IMR-90 (cell line): ENCODE measurements around the gene FMNL1. TPM values are rescaled to one million over a fixed set of nuclear protein-coding genes. Genes with fewer than 3 reads are reported as not detected.

Source experiments
- ATAC-seq: fragments of 200-7000 bp; cut with Tn5 transposase; 2 replicates; pipeline ENCODE4 v1.9.1; 2020; ENCODE audit warnings: low read depth, mild to moderate bottlenecking, moderate library complexity
- BruUV-seq: library from RNA; stranded (reverse); fragments of 400-500 nt; replicated peaks from 2 replicates; lab custom pipeline; 2021; lab: Mats Ljungman, UMichigan
- CTCF ChIA-PET: fragments of 300-600 bp; formaldehyde crosslinking; extraction: SDS; loops from one replicate; lab custom pipeline; 2021; ENCODE audit warnings: antibody characterized with exemption; lab: Yijun Ruan, JAX
- POLR2A ChIA-PET: fragments of 300-600 bp; sonication (Branson Sonifier 250); formaldehyde crosslinking; loops from one replicate; lab custom pipeline; 2022; ENCODE audit warnings: antibody characterized with exemption; ENCODE audit not compliant: unreplicated experiment; lab: Charles Lee
- DNase-seq: peaks from one replicate; pipeline ENCODE4 v3.0.0; 2013
- H2AFZ ChIP-seq: replicated peaks from 2 replicates; pipeline ENCODE3; 2013; ENCODE audit warnings: low read length, mild to moderate bottlenecking; ENCODE audit not compliant: poor library complexity
- H2AK5ac ChIP-seq: 2 replicates; pipeline ENCODE4 v1.6.1; 2013; ENCODE audit warnings: low read depth, low read length, inconsistent platforms
- H2AK9ac ChIP-seq: replicated peaks from 2 replicates; pipeline ENCODE3; 2013; ENCODE audit warnings: mild to moderate bottlenecking, low read depth, low read length, moderate library complexity; ENCODE audit not compliant: poor library complexity
- H2BK120ac ChIP-seq: 2 replicates; pipeline ENCODE4 v1.6.1; 2013; ENCODE audit warnings: low read depth, low read length, inconsistent platforms
- H2BK15ac ChIP-seq: 3 replicates; pipeline ENCODE4 v1.6.1; 2013; ENCODE audit warnings: low read depth, low read length, inconsistent platforms
- H2BK20ac ChIP-seq: 2 replicates; pipeline ENCODE4 v1.6.1; 2013; ENCODE audit warnings: low read depth, mild to moderate bottlenecking, inconsistent platforms, low read length, moderate library complexity
- H2BK5ac ChIP-seq: 2 replicates; pipeline ENCODE4 v1.6.1; 2013; ENCODE audit warnings: mild to moderate bottlenecking, low read depth, low read length, inconsistent platforms; ENCODE audit not compliant: poor library complexity, severe bottlenecking
- H3K14ac ChIP-seq: replicated peaks from 2 replicates; pipeline ENCODE4 v1.6.1; 2013; ENCODE audit warnings: low read depth, low read length, inconsistent platforms
- H3K18ac ChIP-seq: 2 replicates; pipeline ENCODE4 v1.6.1; 2013; ENCODE audit warnings: low read depth, low read length, control low read depth
- H3K23ac ChIP-seq: 2 replicates; pipeline ENCODE4 v1.6.1; 2013; ENCODE audit warnings: low read depth, low read length, inconsistent platforms
- H3K27ac ChIP-seq: 2 replicates; pipeline ENCODE4 v1.5.1; 2013; ENCODE audit warnings: mild to moderate bottlenecking, control low read depth, low read length; ENCODE audit not compliant: insufficient read depth
- H3K27me3 ChIP-seq: 2 replicates; pipeline ENCODE4 v1.6.1; 2013; ENCODE audit warnings: low read length; ENCODE audit not compliant: control insufficient read depth, insufficient read depth
- H3K36me3 ChIP-seq: 2 replicates; pipeline ENCODE4 v1.6.1; 2013; ENCODE audit warnings: low read length, mixed read lengths; ENCODE audit not compliant: control insufficient read depth, insufficient read depth
- H3K4ac ChIP-seq: 2 replicates; pipeline ENCODE4 v1.6.1; 2013; ENCODE audit warnings: low read depth, low read length, inconsistent platforms
- H3K4me1 ChIP-seq: 2 replicates; pipeline ENCODE4 v1.6.1; 2013; ENCODE audit warnings: low read length, mixed read lengths; ENCODE audit not compliant: control insufficient read depth, insufficient read depth
- H3K4me2 ChIP-seq: 2 replicates; pipeline ENCODE4 v1.6.1; 2013; ENCODE audit warnings: low read depth, mild to moderate bottlenecking, control low read depth, low read length, moderate library complexity
- H3K4me3 ChIP-seq: 2 replicates; pipeline ENCODE4 v1.5.1; 2013; ENCODE audit warnings: low read depth, mild to moderate bottlenecking, control low read depth, low read length, moderate library complexity; ENCODE audit not compliant: insufficient read depth
- H3K56ac ChIP-seq: 2 replicates; pipeline ENCODE4 v1.6.1; 2013; ENCODE audit warnings: low read length, inconsistent platforms; ENCODE audit not compliant: insufficient read depth; ENCODE audit errors: extremely low read depth
- H3K79me1 ChIP-seq, 2 experiments: 2 replicates each; pipeline ENCODE4 v1.6.1; 2013; ENCODE audit warnings: low read length in 2 of 2, inconsistent platforms in 1 of 2, low read depth in 1 of 2
- H3K9ac ChIP-seq: 2 replicates; pipeline ENCODE4 v1.6.1; 2013; ENCODE audit warnings: low read depth, low read length, control low read depth
- H3K9me1 ChIP-seq: 2 replicates; pipeline ENCODE4 v1.6.1; 2013; ENCODE audit warnings: low read length, inconsistent platforms; ENCODE audit not compliant: insufficient read depth
- H3K9me3 ChIP-seq: 2 replicates; pipeline ENCODE4 v1.6.1; 2013; ENCODE audit warnings: low read length; ENCODE audit not compliant: control insufficient read depth, insufficient read depth
- H4K20me1 ChIP-seq: 2 replicates; pipeline ENCODE4 v1.6.1; 2013; ENCODE audit warnings: low read length, inconsistent platforms; ENCODE audit not compliant: insufficient read depth
- H4K5ac ChIP-seq: 2 replicates; pipeline ENCODE4 v1.6.1; 2013; ENCODE audit warnings: mild to moderate bottlenecking, low read depth, low read length, control low read depth
- H4K8ac ChIP-seq, 2 experiments: 2 replicates each; pipeline ENCODE4 v1.6.1; 2013; ENCODE audit warnings: low read depth in 2 of 2, low read length in 2 of 2, control low read depth in 1 of 2, inconsistent platforms in 1 of 2
- H4K91ac ChIP-seq: 2 replicates; pipeline ENCODE4 v1.6.1; 2013; ENCODE audit warnings: low read depth, low read length, inconsistent platforms; ENCODE audit not compliant: insufficient read depth
- CHD1 ChIP-seq: IDR thresholded peaks from 2 replicates; pipeline ENCODE4 v1.6.1; 2012; ENCODE audit warnings: low read depth, low read length, improper control_type of control experiment
- FOS ChIP-seq: fragments of 150-350 bp; IDR thresholded peaks from 2 replicates; pipeline ENCODE4 v1.6.1; 2016; ENCODE audit warnings: low read depth, low read length
- NFE2L2 ChIP-seq: fragments of 150-350 bp; IDR thresholded peaks from 2 replicates; pipeline ENCODE4 v1.6.1; 2016; ENCODE audit warnings: low read depth, mild to moderate bottlenecking, low read length
- RCOR1 ChIP-seq: IDR thresholded peaks from 2 replicates; pipeline ENCODE4 v1.6.1; 2012; ENCODE audit warnings: mild to moderate bottlenecking, low read length, improper control_type of control experiment; ENCODE audit not compliant: insufficient replicate concordance
- RFX5 ChIP-seq: IDR thresholded peaks from 2 replicates; pipeline ENCODE4 v1.8.0; 2012; ENCODE audit warnings: low read depth, mild to moderate bottlenecking, low read length, moderate library complexity
- WGBS, 2 experiments: methylation state at CpG; one replicate each; pipeline versions ENCODE4 v1.1.5 to v1.1.7; 2013; ENCODE audit warnings: missing lambda C conversion rate in 2 of 2; ENCODE audit not compliant: insufficient read length in 1 of 2; ENCODE audit errors: extremely low coverage in 2 of 2; 5-methylcytosine and 5-hydroxymethylcytosine counted together
- dilution Hi-C: fragments of 300-500 bp; cut with HindIII; formaldehyde crosslinking; loops from one replicate; pipeline ENCODE4 v1.14.3; 2018; ENCODE audit warnings: low sequenced_read_pairs; ENCODE audit not compliant: unreplicated experiment
- in situ Hi-C: fragments of 300-500 bp; cut with MboI; formaldehyde crosslinking; loops from 3 replicates; pipeline ENCODE4 v1.14.3; 2019; ENCODE audit warnings: low sequenced_read_pairs, inconsistent platforms, mixed read lengths
- intact Hi-C: fragments of 100-400 bp; cut with micrococcal nuclease; formaldehyde crosslinking; loops from 2 replicates; pipeline ENCODE4 v1.10.0; 2022
- polyA plus RNA-seq, 3 experiments: library from polyadenylated mRNA; depleted of rRNA; stranded (reverse); fragments of >200 nt; gene quantifications; 2 replicates each; pipeline ENCODE4 v1.2.3, GENCODE V29; 2012; ENCODE audit warnings: low replicate concordance in 1 of 3
- total RNA-seq: library from RNA; depleted of rRNA; stranded (reverse); fragments of >200 nt; gene quantifications from 2 replicates; pipeline ENCODE4 v1.2.3, GENCODE V29; 2012
- TF ChIP-seq, protein P1 (sequence below): fragments of 150-350 bp; IDR thresholded peaks from 2 replicates; pipeline ENCODE4 v1.6.1; 2017; ENCODE audit warnings: mild to moderate bottlenecking, antibody characterized with exemption, low read length, low read depth

Gene FMNL1
- total and polyA plus RNA-seq, 2 of the 4 experiments (the other 2 are of a cell fraction), result 0.36 to 2.3 TPM

DNA sequence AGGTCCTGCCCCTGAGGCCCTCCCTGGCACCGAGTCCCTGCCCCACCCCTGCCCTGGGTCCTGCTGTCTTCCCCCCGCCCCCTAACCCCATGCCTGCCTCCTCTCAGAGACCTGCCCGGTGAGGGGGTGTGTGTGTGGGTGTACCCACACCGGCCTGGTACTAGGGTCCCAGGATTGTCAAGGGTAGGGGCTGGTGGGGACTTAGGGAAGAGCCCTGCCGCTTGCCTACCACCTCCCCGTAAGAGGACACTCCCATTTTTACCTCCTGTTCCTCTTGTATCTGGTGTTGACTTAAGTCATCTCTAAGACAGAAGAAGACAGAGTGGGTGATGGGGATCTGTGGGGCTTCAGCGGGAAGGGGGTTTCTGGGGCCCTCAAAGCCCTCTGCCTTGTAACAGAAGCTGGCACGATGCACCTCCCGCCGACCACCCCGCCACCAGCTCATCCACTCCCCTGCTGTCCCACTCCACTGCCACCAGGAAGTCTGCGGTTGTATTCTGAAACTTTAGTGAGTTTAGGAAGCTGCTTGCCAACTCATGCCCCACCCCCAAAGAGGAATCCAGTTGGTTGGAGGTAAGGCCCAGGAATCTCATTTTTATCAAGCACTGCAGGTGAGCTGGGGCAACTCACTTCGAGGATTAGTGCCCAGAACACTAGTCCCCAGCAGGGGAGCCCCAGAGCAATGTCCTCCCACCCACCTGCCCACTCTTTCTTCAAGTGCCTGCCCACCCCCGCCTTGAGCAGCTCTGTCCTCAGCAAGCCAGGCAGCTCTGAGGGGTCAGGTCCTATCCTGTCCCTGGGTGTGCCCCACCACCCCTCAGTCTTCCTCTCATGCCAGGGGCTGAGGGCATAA, 34.7 kb downstream of the FMNL1 start:
- no peaks in the 10 kb centered on the region for H3K36me3 ChIP-seq
- TF ChIP-seq RCOR1, result no peak
- no peak for TF ChIP-seq CHD1
- TF ChIP-seq FOS, result no peak
- TF ChIP-seq RFX5, result no peak
- TF ChIP-seq NFE2L2, result no peak
- TF ChIP-seq, protein P1, sequence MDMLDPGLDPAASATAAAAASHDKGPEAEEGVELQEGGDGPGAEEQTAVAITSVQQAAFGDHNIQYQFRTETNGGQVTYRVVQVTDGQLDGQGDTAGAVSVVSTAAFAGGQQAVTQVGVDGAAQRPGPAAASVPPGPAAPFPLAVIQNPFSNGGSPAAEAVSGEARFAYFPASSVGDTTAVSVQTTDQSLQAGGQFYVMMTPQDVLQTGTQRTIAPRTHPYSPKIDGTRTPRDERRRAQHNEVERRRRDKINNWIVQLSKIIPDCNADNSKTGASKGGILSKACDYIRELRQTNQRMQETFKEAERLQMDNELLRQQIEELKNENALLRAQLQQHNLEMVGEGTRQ, result no peak
- no peaks in the 10 kb centered on the region for H3K79me1 ChIP-seq
- H3K56ac ChIP-seq, result no peak overlapping the region
- CTCF ChIA-PET, result no interaction called here
- H3K27ac ChIP-seq, result no peak overlapping the region
- no peak overlapping the region for H3K4me3 ChIP-seq
- no peak overlapping the region for H2BK15ac ChIP-seq
- DNase-seq, result no peak
- in situ Hi-C loops (no loop called here), dilution Hi-C loops (no loop called here), intact Hi-C loops (no loop called here)
- no peak overlapping the region for H3K9ac ChIP-seq
- H2AK5ac ChIP-seq, result no peak overlapping the region
- no TSS peak for BruUV-seq
- no peak for ATAC-seq
- no peak overlapping the region for H2AFZ ChIP-seq
- no peak overlapping the region for H3K4ac ChIP-seq
- H3K4me1 ChIP-seq, result peaks cover under 1% of the 10 kb centered on the region
- no peak overlapping the region for H4K91ac ChIP-seq
- no peaks in the 10 kb centered on the region for H3K9me1 ChIP-seq
- no peak overlapping the region for H3K4me2 ChIP-seq
- no peak overlapping the region for H2BK20ac ChIP-seq
- H3K18ac ChIP-seq, result no peak overlapping the region
- H4K20me1 ChIP-seq, result no peaks in the 10 kb centered on the region
- H4K8ac ChIP-seq, result no peak overlapping the region
- H3K27me3 ChIP-seq, result no peaks in the 10 kb centered on the region
- H2AK9ac ChIP-seq, result peak overlapping the region; percentile 20
- no peak overlapping the region for H4K5ac ChIP-seq
- no peak overlapping the region for H3K23ac ChIP-seq
- POLR2A ChIA-PET, result interaction anchor here (0.5 kb wide), 1 partner anchor 843 kb away, joined by 3 read pairs; no protein-coding TSS in a partner anchor
- H3K9me3 ChIP-seq, result no peaks in the 10 kb centered on the region
- no peak overlapping the region for H2BK5ac ChIP-seq
- H3K14ac ChIP-seq, result no peak overlapping the region
- H2BK120ac ChIP-seq, result no peak overlapping the region
- no CpG with 5 or more reads among the region's 14 CpGs for whole genome bisulfite sequencing, 2 experiments
